WTC11 (cell line): ENCODE results near the gene OPALIN. TPM values are rescaled to one million over a fixed set of nuclear protein-coding genes. Genes with fewer than 3 reads are reported as not detected.

Experiments
- ATAC-seq: fragments of 200-7000 bp; cut with Tn5 transposase; 2 replicates; pipeline ENCODE4 v1.10.0; 2021; ENCODE audit warnings: mild to moderate bottlenecking, moderate library complexity
- CTCF ChIA-PET: fragments of 300-600 bp; sonication (Branson Sonifier 250); formaldehyde crosslinking; loops from one replicate; lab custom pipeline; 2021; ENCODE audit warnings: antibody characterized with exemption; lab: Charles Lee
- POLR2A ChIA-PET: fragments of 350-600 bp; sonication (Branson Sonifier 250); formaldehyde crosslinking; loops from one replicate; lab custom pipeline; 2021; ENCODE audit warnings: antibody characterized with exemption; lab: Charles Lee
- DNase-seq: peaks from one replicate; pipeline ENCODE4 v3.0.0; 2021; ENCODE audit warnings: low spot score
- H3K27ac Mint-ChIP-seq: 2 replicates; pipeline ENCODE4 v1.8.0; 2021; ENCODE audit warnings: mixed read lengths
- H3K27me3 Mint-ChIP-seq: 2 replicates; pipeline ENCODE4 v1.8.0; 2021; ENCODE audit warnings: low read depth, mild to moderate bottlenecking, moderate library complexity, mixed read lengths
- H3K36me3 Mint-ChIP-seq: 2 replicates; pipeline ENCODE4 v1.8.0; 2021; ENCODE audit warnings: mixed read lengths
- H3K4me1 Mint-ChIP-seq: 2 replicates; pipeline ENCODE4 v1.8.0; 2022; ENCODE audit warnings: mixed read lengths
- H3K4me3 Mint-ChIP-seq: 2 replicates; pipeline ENCODE4 v1.8.0; 2021; ENCODE audit warnings: mild to moderate bottlenecking, moderate library complexity, mixed read lengths
- H3K9me3 Mint-ChIP-seq: 2 replicates; pipeline ENCODE4 v1.8.0; 2021; ENCODE audit warnings: mixed read lengths
- ATF1 ChIP-seq: sonication (generic); formaldehyde crosslinking; IDR thresholded peaks from 2 replicates; pipeline ENCODE4 v1.8.1; 2023; ENCODE audit warnings: mild to moderate bottlenecking, moderate library complexity, missing genetic modification reagents
- CDX4 ChIP-seq: fragments of 250-450 bp; sonication (Bioruptor Pico); IDR thresholded peaks from 2 replicates; pipeline ENCODE4 v1.9.0; 2021; ENCODE audit warnings: moderate library complexity, mild to moderate bottlenecking, inconsistent platforms, borderline replicate concordance
- CREM ChIP-seq: sonication (generic); formaldehyde crosslinking; IDR thresholded peaks from 2 replicates; pipeline ENCODE4 v1.8.1; 2022; ENCODE audit warnings: mild to moderate bottlenecking, missing genetic modification reagents, moderate library complexity
- E2F1 ChIP-seq: sonication (generic); formaldehyde crosslinking; IDR thresholded peaks from 2 replicates; pipeline ENCODE4 v1.8.0; 2022; ENCODE audit warnings: mild to moderate bottlenecking, missing genetic modification reagents
- ELF4 ChIP-seq: sonication (generic); formaldehyde crosslinking; IDR thresholded peaks from 2 replicates; pipeline ENCODE4 v1.8.1; 2022; ENCODE audit warnings: low read depth, mild to moderate bottlenecking, moderate library complexity, missing genetic modification reagents
- ETV6 ChIP-seq: sonication (generic); formaldehyde crosslinking; IDR thresholded peaks from 2 replicates; pipeline ENCODE4 v1.8.1; 2022; ENCODE audit warnings: mild to moderate bottlenecking, missing genetic modification reagents
- IRF1 ChIP-seq: sonication (generic); formaldehyde crosslinking; IDR thresholded peaks from 2 replicates; pipeline ENCODE4 v1.8.0; 2023; ENCODE audit warnings: missing genetic modification reagents
- IRF2 ChIP-seq: sonication (generic); formaldehyde crosslinking; IDR thresholded peaks from 2 replicates; pipeline ENCODE4 v1.8.0; 2022; ENCODE audit warnings: low read depth, missing genetic modification reagents, borderline replicate concordance
- JAZF1 ChIP-seq: fragments of 250-450 bp; sonication (Bioruptor Pico); IDR thresholded peaks from 2 replicates; pipeline ENCODE4 v1.9.0; 2021; ENCODE audit warnings: moderate library complexity, mild to moderate bottlenecking, inconsistent platforms
- NFE2L1 ChIP-seq: sonication (generic); formaldehyde crosslinking; IDR thresholded peaks from 2 replicates; pipeline ENCODE4 v1.8.1; 2023; ENCODE audit warnings: missing genetic modification reagents
- NR3C1 ChIP-seq: sonication (generic); formaldehyde crosslinking; conservative IDR thresholded peaks from 2 replicates; pipeline ENCODE4 v1.8.1; 2023; ENCODE audit warnings: low read depth, mild to moderate bottlenecking, missing genetic modification reagents
- PRDM15 ChIP-seq: sonication (generic); formaldehyde crosslinking; IDR thresholded peaks from 2 replicates; pipeline ENCODE4 v1.8.0; 2022; ENCODE audit warnings: missing genetic modification reagents
- RELA ChIP-seq: sonication (generic); formaldehyde crosslinking; IDR thresholded peaks from 2 replicates; pipeline ENCODE4 v1.8.1; 2022; ENCODE audit warnings: missing genetic modification reagents, mild to moderate bottlenecking, borderline replicate concordance
- USF2 ChIP-seq: sonication (generic); formaldehyde crosslinking; IDR thresholded peaks from 2 replicates; pipeline ENCODE4 v1.8.1; 2023; ENCODE audit warnings: mild to moderate bottlenecking, missing genetic modification reagents, moderate library complexity
- ZBTB21 ChIP-seq: sonication (generic); formaldehyde crosslinking; IDR thresholded peaks from 2 replicates; pipeline ENCODE4 v1.8.1; 2023; ENCODE audit warnings: mild to moderate bottlenecking, missing genetic modification reagents, borderline replicate concordance
- ZMAT4 ChIP-seq: fragments of 250-450 bp; sonication (Bioruptor Pico); IDR thresholded peaks from 2 replicates; pipeline ENCODE4 v1.9.0; 2021; ENCODE audit warnings: mild to moderate bottlenecking
- ZNF219 ChIP-seq: sonication (generic); formaldehyde crosslinking; IDR thresholded peaks from 2 replicates; pipeline ENCODE4 v1.8.0; 2023; ENCODE audit warnings: missing genetic modification reagents, mild to moderate bottlenecking, borderline replicate concordance
- ZNF263 ChIP-seq: sonication (generic); formaldehyde crosslinking; IDR thresholded peaks from 2 replicates; pipeline ENCODE4 v1.8.1; 2022; ENCODE audit warnings: low read depth, mild to moderate bottlenecking, moderate library complexity, missing genetic modification reagents
- ZNF512 ChIP-seq: sonication (generic); formaldehyde crosslinking; IDR thresholded peaks from 2 replicates; pipeline ENCODE4 v1.8.1; 2022; ENCODE audit warnings: missing genetic modification reagents, borderline replicate concordance
- ZNF671 ChIP-seq: fragments of 250-450 bp; sonication (Bioruptor Pico); IDR thresholded peaks from 2 replicates; pipeline ENCODE4 v1.8.0; 2021; ENCODE audit warnings: mild to moderate bottlenecking
- total RNA-seq: library from RNA; stranded (reverse); gene quantifications from 3 replicates; pipeline ENCODE4 v1.2.3, GENCODE V29; 2021

The OPALIN gene
- total RNA-seq, 1 experiment from 2014 or later, result 0.04 TPM

- TF ChIP-seq ATF1 (CRISPR knock-in tag), result no peak
- TF ChIP-seq, all 79 proteins: peak for 0
These were observed 1.7 kb downstream of the OPALIN start (continued) for GRCh38 chr10:96357038-96357620.

GRCh38 chr10:96352582-96352981 lies 6.2 kb downstream of the OPALIN start:
- peaks cover 10% of the 10 kb centered on the region; the same call in 1 of the 2 replicates for H3K9me3 Mint-ChIP-seq
- no peak overlapping the region for H3K27ac Mint-ChIP-seq
- no peak overlapping the region for H3K4me3 Mint-ChIP-seq
- CTCF ChIA-PET, result interaction anchor here (1.0 to 1.4 kb wide), 5 partner anchors 12 to 61 kb away, joined by 3 to 9 read pairs (median 3); no protein-coding TSS in a partner anchor
- no peaks in the 10 kb centered on the region; the same call in 1 of the 2 replicates for H3K27me3 Mint-ChIP-seq
- TF ChIP-seq JAZF1 (CRISPR knock-in tag), result no peak
- TF ChIP-seq ZNF219, result no peak
- no peak for TF ChIP-seq ZMAT4 (CRISPR knock-in tag)
- TF ChIP-seq IRF2 (CRISPR knock-in tag), result no peak
- TF ChIP-seq NFE2L1 (CRISPR knock-in tag), result no peak
- peaks cover 5% of the 10 kb centered on the region for H3K36me3 Mint-ChIP-seq
- H3K4me1 Mint-ChIP-seq, result peaks cover 20% of the 10 kb centered on the region
- DNase-seq (no peak), ATAC-seq (no peak)
- POLR2A ChIA-PET, result interaction anchor here (0.6 kb wide), 1 partner anchor 995 kb away, joined by 4 read pairs; no protein-coding TSS in a partner anchor

GRCh38 chr10:96352027-96352426 lies 6.8 kb downstream of the OPALIN start:
- Mint-ChIP-seq H3K36me3 (peaks cover 10% of the 10 kb centered on the region), H3K9me3 (peaks cover 15% of the 10 kb centered on the region; the same call in 1 of the 2 replicates), H3K4me3 (no peak overlapping the region), H3K27ac (no peak overlapping the region)
- ATAC-seq (no peak), DNase-seq (no peak)
- CTCF ChIA-PET, result interaction anchor here (1.0 to 1.4 kb wide), 5 partner anchors 11 to 62 kb away, joined by 3 to 9 read pairs (median 3); no protein-coding TSS in a partner anchor
- no peak for TF ChIP-seq USF2 (CRISPR knock-in tag)
- TF ChIP-seq ZBTB21, result no peak
- TF ChIP-seq ZNF512 (CRISPR knock-in tag), result no peak
- TF ChIP-seq ELF4 (CRISPR knock-in tag), result no peak
- TF ChIP-seq CREM (CRISPR knock-in tag), result no peak
- TF ChIP-seq ZNF671 (CRISPR knock-in tag), result no peak
- no peak for TF ChIP-seq CDX4
- TF ChIP-seq RELA (CRISPR knock-in tag), result no peak
- TF ChIP-seq IRF1 (CRISPR knock-in tag), result no peak
- no peak for TF ChIP-seq NR3C1
- TF ChIP-seq E2F1 (CRISPR knock-in tag), result no peak
- TF ChIP-seq PRDM15 (CRISPR knock-in tag), result no peak
- no peak for TF ChIP-seq ZNF263 (CRISPR knock-in tag)
- no peak for TF ChIP-seq ETV6 (CRISPR knock-in tag)
- TF ChIP-seq NFE2L1 (CRISPR knock-in tag), result no peak
- TF ChIP-seq, all 79 proteins: peak for 0
- Mint-ChIP-seq H3K4me1 (peaks cover 20% of the 10 kb centered on the region), H3K27me3 (no peaks in the 10 kb centered on the region; the same call in 1 of the 2 replicates)
- POLR2A ChIA-PET, result interaction anchor here (0.6 kb wide), 1 partner anchor 995 kb away, joined by 4 read pairs; no protein-coding TSS in a partner anchor
